Activated CD4-positive, alpha-beta T cell treated with anti-CD3 and anti-CD28 coated beads for 36 hours (primary cell): Measurements from ENCODE around the gene BLOC1S5. TPM values are rescaled to one million over a fixed set of nuclear protein-coding genes. Genes with fewer than 3 reads are reported as not detected.

Source experiments
- ATAC-seq: fragments of 200-7000 bp; cut with Tn5 transposase; one replicate; pipeline ENCODE4 v1.10.0; 2021; ENCODE audit warnings: mild to moderate bottlenecking, moderate library complexity
- CTCF ChIA-PET: fragments of 350-600 bp; sonication (Branson Sonifier 250); formaldehyde crosslinking; loops from one replicate; lab custom pipeline; 2021; ENCODE audit warnings: antibody characterized with exemption; lab: Charles Lee
- POLR2A ChIA-PET: fragments of 350-600 bp; sonication (Branson Sonifier 250); formaldehyde crosslinking; loops from one replicate; lab custom pipeline; 2021; ENCODE audit warnings: antibody characterized with exemption, inconsistent platforms; lab: Charles Lee
- DNase-seq: peaks from one replicate; pipeline ENCODE4 v3.0.0-alpha.2; 2020
- H3K27ac Mint-ChIP-seq: one replicate; pipeline ENCODE4 v1.8.0; 2021; ENCODE audit warnings: mixed read lengths
- H3K27me3 Mint-ChIP-seq: one replicate; pipeline ENCODE4 v1.8.0; 2021; ENCODE audit warnings: mixed read lengths
- H3K36me3 Mint-ChIP-seq: one replicate; pipeline ENCODE4 v1.8.0; 2021; ENCODE audit warnings: low read depth, mixed read lengths
- H3K4me1 Mint-ChIP-seq: one replicate; pipeline ENCODE4 v1.8.0; 2021; ENCODE audit warnings: mixed read lengths
- H3K4me3 Mint-ChIP-seq: one replicate; pipeline ENCODE4 v1.8.0; 2021; ENCODE audit warnings: mild to moderate bottlenecking, moderate library complexity, mixed read lengths
- H3K9me3 Mint-ChIP-seq: one replicate; pipeline ENCODE4 v1.8.0; 2021; ENCODE audit warnings: low read depth, mixed read lengths
- intact Hi-C, 2 experiments: fragments of 100-400 bp; cut with DNase I in 1 of 2; cut with micrococcal nuclease in 1 of 2; formaldehyde crosslinking; loops; one replicate each; pipeline versions ENCODE4 v1.14.2 to v1.15.1; 2022 to 2024; cut with DNase I, micrococcal nuclease
- total RNA-seq, 2 experiments: library from RNA; stranded (reverse); gene quantifications; one replicate each; pipeline ENCODE4 v1.2.3, GENCODE V29; 2021

BLOC1S5 gene
- total RNA-seq, 2 experiments from 2014 or later: 20.0 to 30.3 TPM

DNA sequence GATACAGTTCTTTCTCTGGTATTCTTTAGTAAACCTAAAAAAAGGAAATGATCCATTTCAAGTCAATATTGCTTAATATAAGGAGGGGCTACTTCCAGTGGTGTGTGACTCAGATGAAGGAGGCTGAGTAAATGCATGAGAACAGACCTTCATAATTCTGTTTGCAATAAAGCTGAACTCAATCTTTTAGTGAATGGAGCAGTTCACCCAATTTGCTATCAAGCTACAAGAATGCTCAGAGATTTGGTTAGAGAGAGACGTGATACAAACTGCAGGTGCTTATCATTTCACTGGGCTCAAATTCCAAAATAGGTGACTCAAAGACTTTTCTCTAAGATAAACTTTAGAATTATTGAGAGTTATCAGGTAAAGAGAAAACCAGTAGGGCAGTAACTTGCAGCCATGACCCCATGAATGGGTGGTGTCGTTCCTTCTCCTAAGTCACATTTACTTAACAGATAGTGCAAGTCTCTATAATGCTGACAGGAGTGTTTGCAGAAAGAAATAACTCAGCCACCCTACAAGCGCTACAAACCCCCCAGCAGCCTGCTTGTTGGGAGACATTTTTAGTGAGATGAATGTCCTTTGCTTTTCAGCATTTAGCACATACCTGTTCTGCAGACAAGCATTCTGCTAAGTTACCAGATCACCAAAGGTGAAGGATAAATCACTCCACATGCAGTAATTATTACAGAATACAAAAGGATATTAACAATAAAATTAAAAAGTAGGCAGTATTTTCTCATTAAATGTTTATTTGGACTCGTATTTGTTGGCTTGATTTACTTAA is 16.4 kb upstream of the BLOC1S5 start:
- ATAC-seq: peak; percentile 34
- CTCF ChIA-PET: interaction anchor here (1.2 to 1.6 kb wide), 3 partner anchors 9 to 16 kb away, joined by 3 to 5 read pairs (median 4); partner anchors contain the start of gene BLOC1S5

DNA sequence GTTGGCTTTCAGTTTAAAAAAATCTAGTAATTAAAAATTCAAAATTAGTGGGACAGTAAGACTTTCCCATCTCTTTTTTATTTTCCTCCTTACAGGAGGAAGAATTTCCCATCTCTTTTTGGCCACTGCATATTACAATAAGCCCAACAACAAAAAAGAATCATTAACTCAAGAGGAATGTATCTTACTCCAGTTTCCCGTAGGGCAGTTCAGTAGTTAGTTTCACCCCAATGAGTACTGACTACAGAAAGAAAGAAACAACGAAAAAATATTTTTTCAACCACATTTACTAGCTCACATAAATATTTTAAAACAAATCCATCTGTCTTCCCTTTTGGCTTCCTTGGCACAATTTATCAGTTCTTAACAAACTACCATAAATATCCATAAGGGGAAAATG is 14.9 kb upstream of the BLOC1S5 start:
- H3K4me3 Mint-ChIP-seq: no peak overlapping the region
- H3K27ac Mint-ChIP-seq: no peak overlapping the region
- ATAC-seq (no peak), DNase-seq (no peak)
- peaks cover 39% of the 10 kb centered on the region for H3K4me1 Mint-ChIP-seq
- H3K9me3 Mint-ChIP-seq: no peaks in the 10 kb centered on the region
- CTCF ChIA-PET: no interaction called here
- peaks cover 42% of the 10 kb centered on the region for H3K36me3 Mint-ChIP-seq
- H3K27me3 Mint-ChIP-seq: no peaks in the 10 kb centered on the region
- POLR2A ChIA-PET: no interaction called here
- intact Hi-C loops: no loop called here

More for the DNA sequence above, 16.4 kb upstream of the BLOC1S5 start:
- no peak for DNase-seq
- Mint-ChIP-seq H3K4me1 (peaks cover 39% of the 10 kb centered on the region), H3K4me3 (no peak overlapping the region), H3K36me3 (peaks cover 42% of the 10 kb centered on the region), H3K9me3 (no peaks in the 10 kb centered on the region), H3K27ac (no peak overlapping the region), H3K27me3 (no peaks in the 10 kb centered on the region)
- intact Hi-C loops: no loop called here
- POLR2A ChIA-PET: no interaction called here

DNA sequence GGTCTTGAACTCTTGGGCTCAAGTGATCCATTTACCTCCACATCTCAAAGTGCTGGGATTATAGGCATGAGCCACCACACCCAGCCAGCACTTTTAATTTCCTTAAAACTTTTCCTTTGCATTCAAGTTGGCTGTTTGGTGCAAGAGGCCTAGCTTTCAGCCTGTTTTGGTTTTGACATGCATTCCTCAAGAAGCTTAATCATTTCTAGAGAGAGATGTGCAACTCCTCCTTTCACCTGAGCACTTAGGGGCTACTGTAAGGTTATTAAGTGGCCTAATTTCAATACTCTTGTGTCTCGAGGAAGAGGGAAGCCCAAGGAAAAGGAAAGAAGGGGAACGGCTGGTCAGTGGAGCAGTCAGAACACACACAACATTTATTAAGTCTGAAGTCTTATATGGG is 13.8 kb upstream of the BLOC1S5 start:
- intact Hi-C loops: no loop called here
- DNase-seq (no peak), ATAC-seq (no peak)
- Mint-ChIP-seq H3K4me3 (no peak overlapping the region), H3K27me3 (no peaks in the 10 kb centered on the region), H3K36me3 (peaks cover 33% of the 10 kb centered on the region), H3K27ac (no peak overlapping the region), H3K9me3 (no peaks in the 10 kb centered on the region), H3K4me1 (peaks cover 33% of the 10 kb centered on the region)
- CTCF ChIA-PET: no interaction called here
- POLR2A ChIA-PET: no interaction called here

GRCh38 chr6:8075704-8076103 is 11.5 kb upstream of the BLOC1S5 start:
- H3K4me1 Mint-ChIP-seq: peaks cover 28% of the 10 kb centered on the region
- intact Hi-C loops: no loop called here
- peaks cover 22% of the 10 kb centered on the region for H3K36me3 Mint-ChIP-seq
- H3K27ac Mint-ChIP-seq: no peak overlapping the region
- no peaks in the 10 kb centered on the region for H3K27me3 Mint-ChIP-seq
- H3K4me3 Mint-ChIP-seq: no peak overlapping the region
- ChIA-PET POLR2A (no interaction called here), CTCF (no interaction called here)
- DNase-seq (no peak), ATAC-seq (no peak)
- H3K9me3 Mint-ChIP-seq: no peaks in the 10 kb centered on the region

DNA sequence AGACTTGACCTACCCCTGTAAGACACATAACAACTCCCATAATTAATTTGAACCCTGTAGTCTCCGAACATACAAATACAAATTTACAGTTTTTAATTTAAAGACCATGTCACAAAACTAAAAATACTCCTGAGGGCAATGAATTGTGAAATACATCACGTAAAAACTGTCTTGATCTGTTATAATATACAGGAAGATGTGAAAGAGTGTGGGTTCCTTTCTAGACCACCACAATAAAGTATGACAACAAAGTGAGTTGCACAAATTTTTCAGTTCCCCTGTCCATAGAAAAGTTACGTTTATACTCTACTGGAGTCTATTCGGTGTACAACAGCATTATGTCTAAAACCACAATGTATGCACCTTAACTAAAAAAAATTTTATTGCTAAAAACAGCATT is 11.0 kb upstream of the BLOC1S5 start:
- Mint-ChIP-seq H3K4me1 (peaks cover 25% of the 10 kb centered on the region), H3K27me3 (no peaks in the 10 kb centered on the region), H3K9me3 (no peaks in the 10 kb centered on the region), H3K4me3 (no peak overlapping the region), H3K36me3 (peaks cover 19% of the 10 kb centered on the region), H3K27ac (no peak overlapping the region)
- ChIA-PET POLR2A (no interaction called here), CTCF (no interaction called here)
- no peak for DNase-seq
- no peak for ATAC-seq
- intact Hi-C loops: no loop called here

DNA sequence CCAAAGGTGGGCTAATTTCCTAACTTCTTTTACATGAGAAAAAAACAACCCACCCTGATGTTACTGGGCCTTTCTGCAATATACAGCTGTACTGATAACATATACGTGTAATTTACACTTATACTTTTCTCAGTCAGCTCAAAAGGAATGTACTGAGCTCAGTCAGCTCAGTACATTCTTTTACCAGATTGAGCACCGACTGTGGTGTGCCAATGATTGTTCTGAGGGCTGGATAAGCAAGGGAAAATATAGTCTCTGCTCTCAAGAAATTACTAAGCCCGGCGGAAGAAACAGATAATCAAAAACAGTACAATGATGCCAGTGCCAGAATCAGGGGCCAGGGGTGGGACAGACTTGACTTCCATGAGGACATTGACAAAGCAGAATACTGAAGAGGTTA is 10.0 kb upstream of the BLOC1S5 start:
- no peak for DNase-seq
- no peak for ATAC-seq
- POLR2A ChIA-PET: interaction anchor here (0.9 to 1.3 kb wide), 2 partner anchors 10 to 28 kb away, joined by 3 read pairs; partner anchors contain the start of genes BLOC1S5 and EEF1E1

DNA sequence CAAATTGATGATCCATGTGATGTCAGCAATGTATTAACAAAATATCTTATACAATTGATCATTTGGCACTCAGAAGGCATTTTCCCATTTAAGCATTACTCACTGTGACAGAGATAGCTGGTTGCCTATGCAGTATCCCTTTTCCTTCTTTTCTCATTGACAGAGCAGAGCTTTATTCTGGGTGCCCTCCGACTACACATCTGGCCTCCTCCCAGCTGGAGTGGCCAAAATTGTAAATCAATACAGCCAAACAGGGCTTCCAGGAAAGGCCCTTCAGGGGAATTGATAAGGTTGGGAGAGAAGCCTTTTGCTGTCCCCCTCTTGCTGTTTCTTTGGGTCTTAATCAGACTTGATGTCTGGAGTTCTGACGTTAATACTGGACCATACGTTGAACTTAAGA is 9.6 kb upstream of the BLOC1S5 start:
- Mint-ChIP-seq H3K36me3 (peaks cover 14% of the 10 kb centered on the region), H3K27me3 (no peaks in the 10 kb centered on the region), H3K9me3 (no peaks in the 10 kb centered on the region), H3K4me3 (no peak overlapping the region), H3K4me1 (peaks cover 22% of the 10 kb centered on the region), H3K27ac (no peak overlapping the region)
- CTCF ChIA-PET: interaction anchor here (1.2 kb wide), 1 partner anchor 27 kb away, joined by 4 read pairs; no protein-coding TSS in a partner anchor
- ATAC-seq (no peak), DNase-seq (no peak)
- POLR2A ChIA-PET: interaction anchor here (0.9 to 1.3 kb wide), 2 partner anchors 9 to 29 kb away, joined by 3 read pairs; partner anchors contain the start of genes BLOC1S5 and EEF1E1
- intact Hi-C loops: no loop called here

More for the DNA sequence above, 10.0 kb upstream of the BLOC1S5 start:
- H3K4me3 Mint-ChIP-seq: no peak overlapping the region
- intact Hi-C loops: no loop called here
- peaks cover 22% of the 10 kb centered on the region for H3K4me1 Mint-ChIP-seq
- H3K36me3 Mint-ChIP-seq: peaks cover 14% of the 10 kb centered on the region
- no peaks in the 10 kb centered on the region for H3K27me3 Mint-ChIP-seq
- CTCF ChIA-PET: interaction anchor here (1.2 kb wide), 1 partner anchor 26 kb away, joined by 4 read pairs; no protein-coding TSS in a partner anchor
- H3K9me3 Mint-ChIP-seq: no peaks in the 10 kb centered on the region
- no peak overlapping the region for H3K27ac Mint-ChIP-seq

DNA sequence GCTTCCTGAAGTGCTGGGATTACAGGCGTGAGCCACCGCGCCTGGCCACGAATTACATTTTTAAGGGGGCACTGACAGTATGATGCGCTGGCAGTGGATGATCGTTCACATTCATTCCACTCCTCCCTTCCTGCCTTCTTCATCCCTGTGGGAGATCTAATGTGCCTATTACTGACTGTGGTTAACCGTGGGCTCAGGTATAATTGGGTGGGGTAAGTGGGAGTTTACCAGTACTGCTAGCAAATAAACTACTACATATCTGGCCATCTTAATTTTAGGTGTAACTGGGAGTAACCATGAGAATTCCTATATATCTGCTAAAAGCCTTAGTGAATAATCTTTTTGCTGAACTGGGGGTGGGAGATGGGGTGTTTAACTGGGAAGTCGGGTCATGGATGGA is 6.5 kb upstream of the BLOC1S5 start:
- Mint-ChIP-seq H3K9me3 (no peaks in the 10 kb centered on the region), H3K36me3 (no peaks in the 10 kb centered on the region), H3K27me3 (no peaks in the 10 kb centered on the region), H3K4me1 (peaks cover 8% of the 10 kb centered on the region), H3K4me3 (no peak overlapping the region), H3K27ac (no peak overlapping the region)
- ATAC-seq (no peak), DNase-seq (no peak)
- ChIA-PET CTCF (interaction anchor here (0.6 to 1.5 kb wide), 3 partner anchors 11 to 148 kb away, joined by 3 to 4 read pairs (median 3); no protein-coding TSS in a partner anchor), POLR2A (no interaction called here)
- intact Hi-C loops: no loop called here

GRCh38 chr6:8069631-8070284 is 5.6 kb upstream of the BLOC1S5 start:
- Mint-ChIP-seq H3K4me3 (no peak overlapping the region), H3K9me3 (no peaks in the 10 kb centered on the region), H3K27me3 (no peaks in the 10 kb centered on the region), H3K27ac (no peak overlapping the region), H3K36me3 (no peaks in the 10 kb centered on the region), H3K4me1 (peaks cover 16% of the 10 kb centered on the region)
- intact Hi-C loops: loop anchor here (10.0 kb wide), 2 partner anchors 755 to 955 kb away; partner anchors contain the start of gene SSR1 (in 1 of the 2)
- ATAC-seq: no peak
- no peak for DNase-seq
- CTCF ChIA-PET: interaction anchor here (0.6 to 1.5 kb wide), 3 partner anchors 14 to 1542 kb away, joined by 3 to 4 read pairs (median 3); no protein-coding TSS in a partner anchor
- POLR2A ChIA-PET: no interaction called here

DNA sequence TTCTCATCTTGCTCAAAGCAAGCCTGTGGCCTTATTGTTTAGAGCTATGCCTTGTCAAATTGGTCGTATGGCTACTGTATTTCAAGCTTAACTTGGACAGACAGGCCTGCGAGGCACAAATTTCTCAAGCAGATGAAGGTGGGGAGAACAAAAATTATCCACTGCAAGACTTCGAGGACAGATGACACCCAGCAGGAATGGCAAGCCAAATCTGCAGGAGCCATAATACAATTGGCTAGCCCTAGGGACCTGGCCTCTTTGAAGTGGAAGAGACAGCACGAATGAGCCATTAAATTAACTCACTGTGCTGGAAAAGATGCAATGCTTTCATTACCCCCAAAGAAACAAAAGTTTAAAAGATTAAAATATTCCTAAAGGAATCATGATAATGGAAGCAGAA is 5.0 kb upstream of the BLOC1S5 start:
- H3K9me3 Mint-ChIP-seq: no peaks in the 10 kb centered on the region
- ATAC-seq (no peak), DNase-seq (no peak)
- no peaks in the 10 kb centered on the region for H3K36me3 Mint-ChIP-seq
- no peak overlapping the region for H3K27ac Mint-ChIP-seq
- peaks cover 20% of the 10 kb centered on the region for H3K4me1 Mint-ChIP-seq
- H3K27me3 Mint-ChIP-seq: no peaks in the 10 kb centered on the region
- CTCF ChIA-PET: interaction anchor here (1.5 kb wide), 1 partner anchor 15 kb away, joined by 3 read pairs; no protein-coding TSS in a partner anchor
- no peak overlapping the region for H3K4me3 Mint-ChIP-seq
- intact Hi-C loops: loop anchor here (10.0 kb wide), 2 partner anchors 754 to 954 kb away; partner anchors contain the start of gene SSR1 (in 1 of the 2)
- POLR2A ChIA-PET: no interaction called here

DNA sequence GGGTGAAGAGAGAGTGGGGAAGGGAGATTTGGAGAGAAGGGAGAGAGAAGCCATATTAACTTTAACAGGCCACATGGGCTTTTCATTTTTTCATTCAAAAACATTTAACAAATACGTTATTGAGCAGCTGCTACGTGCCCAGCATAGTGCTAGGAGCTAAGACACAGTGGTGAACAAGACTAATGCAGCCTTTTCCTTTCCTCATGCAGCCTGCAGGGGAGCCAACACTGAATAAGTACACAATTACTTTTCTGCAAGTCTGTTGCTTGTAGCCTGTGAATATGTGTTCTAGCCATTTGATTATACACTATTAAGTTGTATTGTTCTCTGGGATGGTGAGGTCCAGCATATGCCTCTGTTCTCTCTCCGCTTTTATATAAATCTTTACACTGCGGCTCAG is 1.9 kb upstream of the BLOC1S5 start:
- CTCF ChIA-PET: interaction anchor here (1.1 to 1.6 kb wide), 4 partner anchors 15 to 343 kb away, joined by 3 to 5 read pairs (median 4); no protein-coding TSS in a partner anchor
- peak; percentile 18 for DNase-seq
- intact Hi-C loops: loop anchor here (10.0 kb wide), 2 partner anchors 751 to 951 kb away; partner anchors contain the start of gene SSR1 (in 1 of the 2)
- Mint-ChIP-seq H3K4me3 (no peak overlapping the region), H3K9me3 (no peaks in the 10 kb centered on the region), H3K36me3 (peaks cover 6% of the 10 kb centered on the region), H3K27me3 (no peaks in the 10 kb centered on the region), H3K27ac (peak overlapping the region; percentile 94), H3K4me1 (peaks cover 29% of the 10 kb centered on the region)
- POLR2A ChIA-PET: interaction anchor here (0.6 to 2.8 kb wide), 4 partner anchors 20 to 49 kb away, joined by 3 to 22 read pairs (median 4); partner anchors contain the start of gene EEF1E1
- no peak for ATAC-seq
